Fibroblast of lung (primary cell): ENCODE measurements around the gene CACNG4. TPM values are rescaled to one million over a fixed set of nuclear protein-coding genes. Genes with fewer than 3 reads are reported as not detected.

Source experiments
- DNase-seq, 2 donors: peaks; one replicate each; pipeline versions ENCODE4 v3.0.0 to v3.0.0-alpha.2; 2010; ENCODE audit warnings: low read depth in 2 of 2
- H2AFZ ChIP-seq: 2 replicates; pipeline ENCODE4 v1.5.1; 2012; ENCODE audit warnings: low read length, control low read depth, inconsistent platforms
- H3K27ac ChIP-seq: 2 replicates; pipeline ENCODE4 v1.5.1; 2011; ENCODE audit warnings: low read length, control low read depth; ENCODE audit not compliant: insufficient read depth
- H3K27me3 ChIP-seq: 2 replicates; pipeline ENCODE4 v1.5.1; 2011; ENCODE audit warnings: mild to moderate bottlenecking, low read length; ENCODE audit not compliant: control insufficient read depth, insufficient read depth
- H3K36me3 ChIP-seq: 2 replicates; pipeline ENCODE4 v1.5.1; 2011; ENCODE audit warnings: low read length; ENCODE audit not compliant: control insufficient read depth, insufficient read depth
- H3K4me1 ChIP-seq: 2 replicates; pipeline ENCODE4 v1.5.1; 2011; ENCODE audit warnings: low read length; ENCODE audit not compliant: control insufficient read depth, insufficient read depth; ENCODE audit errors: extremely low read depth
- H3K4me2 ChIP-seq: 2 replicates; pipeline ENCODE4 v1.5.1; 2011; ENCODE audit warnings: low read length, control low read depth; ENCODE audit not compliant: insufficient read depth; ENCODE audit errors: extremely low read depth
- H3K4me3 ChIP-seq, 4 experiments: fragments of 200-600 bp in 1 of 4; sonication (generic) in 1 of 4; replicated peaks in 1 of 4; 2 replicates each; pipeline ENCODE4 v1.5.1; 2011 to 2016; ENCODE audit warnings: low read length in 4 of 4, low read depth in 3 of 4, mild to moderate bottlenecking in 3 of 4, control low read depth in 2 of 4, inconsistent platforms in 1 of 4, mixed read lengths in 1 of 4; ENCODE audit not compliant: insufficient read depth in 1 of 4; ENCODE audit errors: control extremely low read depth in 1 of 4
- H3K79me2 ChIP-seq: 2 replicates; pipeline ENCODE4 v1.5.1; 2012; ENCODE audit warnings: mild to moderate bottlenecking, low read length, inconsistent platforms; ENCODE audit not compliant: control insufficient read depth, insufficient read depth
- H3K9ac ChIP-seq: 2 replicates; pipeline ENCODE4 v1.5.1; 2011; ENCODE audit warnings: mild to moderate bottlenecking, low read length, control low read depth; ENCODE audit not compliant: insufficient read depth
- H3K9me3 ChIP-seq: 2 replicates; pipeline ENCODE4 v1.5.1; 2012; ENCODE audit warnings: low read depth, low read length; ENCODE audit not compliant: control insufficient read depth, insufficient read depth
- H4K20me1 ChIP-seq: 2 replicates; pipeline ENCODE4 v1.5.1; 2011; ENCODE audit warnings: low read length; ENCODE audit not compliant: control insufficient read depth, insufficient read depth; ENCODE audit errors: extremely low read depth
- EZH2 ChIP-seq: IDR thresholded peaks from 2 replicates; pipeline ENCODE4 v1.5.1; 2012; ENCODE audit warnings: low read length, control low read depth, mild to moderate bottlenecking; ENCODE audit errors: missing control alignments
- polyA plus RNA-seq, 2 donors: library from polyadenylated mRNA; depleted of rRNA in 1 of 2; stranded (reverse) in 1 of 2; unstranded in 1 of 2; fragments of >200 nt; gene quantifications; 2 replicates each; pipeline ENCODE4 v1.2.1, GENCODE V29; 2011 to 2012; ENCODE audit warnings: missing spikeins in 1 of 2
- total RNA-seq: library from RNA; depleted of rRNA; stranded (reverse); fragments of >200 nt; gene quantifications from 2 replicates; pipeline ENCODE4 v1.2.1, GENCODE V29; 2014
- TF ChIP-seq, protein P1 (sequence below), 2 donors: IDR thresholded peaks in 1 of 2; conservative IDR thresholded peaks in 1 of 2; 1 replicate in 1 of 2; 2 replicates in 1 of 2; pipeline ENCODE4 v1.5.1; 2011 to 2012; ENCODE audit warnings: low read length in 2 of 2, control low read depth in 1 of 2, inconsistent platforms in 1 of 2, low read depth in 1 of 2, mild to moderate bottlenecking in 1 of 2

The CACNG4 gene
- total and polyA plus RNA-seq, 2 donors (not counting 1 experiment from before 2014, with no cell fraction given), result not detected

DNA sequence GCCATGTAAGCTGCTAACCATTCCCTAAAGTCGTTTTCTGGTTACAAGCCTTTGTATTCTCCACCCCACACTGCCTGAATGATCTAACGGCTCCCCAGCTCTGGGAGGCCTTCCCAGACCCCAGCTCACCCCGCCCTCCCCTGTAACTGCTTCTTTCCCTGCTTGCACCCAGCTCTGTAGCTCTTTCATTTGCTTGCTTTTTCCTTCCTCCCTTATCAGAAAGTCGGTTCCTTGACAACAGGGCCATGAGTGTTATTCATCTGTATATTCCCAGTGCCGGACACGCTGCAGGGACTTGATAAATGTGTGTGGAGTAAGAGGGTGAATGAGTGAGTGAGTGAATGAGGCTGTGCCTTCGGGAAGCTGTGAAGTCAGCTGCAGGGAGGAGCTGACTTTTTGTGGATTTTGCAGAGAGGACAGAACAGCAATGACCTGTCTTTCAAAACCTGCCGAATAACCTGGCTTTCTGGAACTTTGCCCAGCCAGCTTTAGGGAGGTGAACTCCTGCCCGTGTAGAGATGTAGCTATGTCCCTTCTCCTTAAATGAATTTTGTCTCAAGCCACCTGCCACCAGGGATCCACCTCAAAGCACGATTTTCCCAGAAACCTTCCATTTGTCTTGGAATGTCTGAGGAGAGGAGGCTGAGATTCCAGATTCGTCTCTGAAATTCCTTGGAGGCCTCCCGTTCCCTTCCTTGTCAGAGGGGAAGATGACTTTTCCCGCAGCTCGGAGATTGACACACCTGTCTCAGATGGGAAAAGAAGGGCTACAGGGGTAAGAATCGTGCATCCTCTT, 20.0 kb upstream of the CACNG4 start:
- H3K36me3 ChIP-seq, result no peaks in the 10 kb centered on the region
- H3K27ac ChIP-seq, result no peak overlapping the region
- no peaks in the 10 kb centered on the region for H4K20me1 ChIP-seq
- H3K4me2 ChIP-seq, result no peak overlapping the region
- DNase-seq, result peak; percentile 14 to 66
- peak; percentile 8 for TF ChIP-seq EZH2
- TF ChIP-seq, protein P1, sequence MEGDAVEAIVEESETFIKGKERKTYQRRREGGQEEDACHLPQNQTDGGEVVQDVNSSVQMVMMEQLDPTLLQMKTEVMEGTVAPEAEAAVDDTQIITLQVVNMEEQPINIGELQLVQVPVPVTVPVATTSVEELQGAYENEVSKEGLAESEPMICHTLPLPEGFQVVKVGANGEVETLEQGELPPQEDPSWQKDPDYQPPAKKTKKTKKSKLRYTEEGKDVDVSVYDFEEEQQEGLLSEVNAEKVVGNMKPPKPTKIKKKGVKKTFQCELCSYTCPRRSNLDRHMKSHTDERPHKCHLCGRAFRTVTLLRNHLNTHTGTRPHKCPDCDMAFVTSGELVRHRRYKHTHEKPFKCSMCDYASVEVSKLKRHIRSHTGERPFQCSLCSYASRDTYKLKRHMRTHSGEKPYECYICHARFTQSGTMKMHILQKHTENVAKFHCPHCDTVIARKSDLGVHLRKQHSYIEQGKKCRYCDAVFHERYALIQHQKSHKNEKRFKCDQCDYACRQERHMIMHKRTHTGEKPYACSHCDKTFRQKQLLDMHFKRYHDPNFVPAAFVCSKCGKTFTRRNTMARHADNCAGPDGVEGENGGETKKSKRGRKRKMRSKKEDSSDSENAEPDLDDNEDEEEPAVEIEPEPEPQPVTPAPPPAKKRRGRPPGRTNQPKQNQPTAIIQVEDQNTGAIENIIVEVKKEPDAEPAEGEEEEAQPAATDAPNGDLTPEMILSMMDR (conservative IDR thresholded peaks at IDR 0.05 in 1 of 2, IDR thresholded peaks at IDR 0.05 in 1 of 2; ENCODE audit: low read depth in 1 of 2, low read length in 2 of 2), result no peak
- peaks cover 28% of the 10 kb centered on the region for H3K27me3 ChIP-seq
- H3K4me1 ChIP-seq, result no peaks in the 10 kb centered on the region
- H3K9me3 ChIP-seq, result no peaks in the 10 kb centered on the region
- no peak overlapping the region for H3K9ac ChIP-seq
- no peak overlapping the region for H3K4me3 ChIP-seq
- H2AFZ ChIP-seq, result no peak overlapping the region
- H3K79me2 ChIP-seq, result no peaks in the 10 kb centered on the region

DNA sequence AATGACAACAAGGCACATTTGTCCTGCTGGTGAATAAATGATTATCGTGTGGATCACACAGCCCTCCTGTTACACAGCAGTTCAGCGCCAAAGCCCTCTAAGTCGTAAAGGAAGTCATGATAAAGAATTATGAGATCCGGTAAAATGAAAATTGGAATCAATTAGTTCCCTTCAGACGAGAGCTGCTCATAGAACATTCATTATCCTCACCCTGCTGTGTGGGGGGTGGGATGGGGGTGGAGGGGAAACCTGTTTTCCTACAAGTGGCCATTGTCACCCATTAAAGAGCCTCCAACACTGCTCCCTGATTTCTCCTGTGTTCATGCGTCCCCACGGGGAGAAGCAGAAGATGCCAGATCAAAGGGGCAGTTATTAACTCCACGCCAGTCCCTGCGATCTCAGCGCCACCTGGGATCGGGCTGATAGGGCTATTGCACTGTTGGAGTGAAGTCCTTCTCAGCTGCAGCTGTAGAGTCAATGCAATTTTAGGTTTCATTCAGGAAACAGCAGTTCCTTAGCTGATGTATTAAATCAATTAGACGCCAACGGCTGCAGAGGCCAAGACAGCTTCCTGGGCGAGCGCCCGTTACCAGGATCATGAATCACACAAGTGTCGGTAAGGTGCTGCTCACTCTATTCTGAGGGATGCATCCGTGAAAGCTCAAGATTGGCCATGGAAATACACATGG, 19.2 kb upstream of the CACNG4 start:
- Histone ChIP-seq H3K4me3 (no peak overlapping the region), H3K27me3 (peaks cover 30% of the 10 kb centered on the region), H2AFZ (no peak overlapping the region), H3K4me2 (no peak overlapping the region), H3K36me3 (no peaks in the 10 kb centered on the region), H4K20me1 (no peaks in the 10 kb centered on the region), H3K9me3 (no peaks in the 10 kb centered on the region), H3K27ac (no peak overlapping the region), H3K9ac (no peak overlapping the region), H3K79me2 (no peaks in the 10 kb centered on the region), H3K4me1 (no peaks in the 10 kb centered on the region)
- TF ChIP-seq EZH2, result no peak
- TF ChIP-seq, protein P1 (conservative IDR thresholded peaks at IDR 0.05 in 1 of 2, IDR thresholded peaks at IDR 0.05 in 1 of 2; ENCODE audit: low read depth in 1 of 2, low read length in 2 of 2), result no peak
- peak; percentile 11 to 76 for DNase-seq

DNA sequence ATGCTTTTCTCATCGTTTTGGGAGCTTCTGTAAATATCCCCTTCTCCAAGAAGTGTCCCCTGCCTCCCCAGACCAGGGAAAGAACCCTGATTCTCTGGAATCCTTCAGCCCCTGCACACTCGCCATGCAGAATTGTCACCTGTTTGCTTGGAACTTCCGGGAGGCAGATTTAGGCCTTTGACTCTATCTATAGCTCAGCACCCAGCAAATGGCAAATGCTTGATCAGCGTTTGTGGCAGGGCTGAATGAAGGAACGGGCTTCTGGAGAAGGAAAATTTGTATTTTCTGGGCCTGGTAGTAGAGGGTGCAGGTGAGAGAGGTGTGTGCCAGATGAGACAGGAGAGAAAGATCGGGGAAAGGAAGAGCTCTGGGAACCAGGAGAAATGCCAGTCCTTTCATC, 18.3 kb upstream of the CACNG4 start:
- Histone ChIP-seq H2AFZ (no peak overlapping the region), H3K9ac (no peak overlapping the region), H3K4me3 (no peak overlapping the region), H3K9me3 (no peaks in the 10 kb centered on the region), H3K27ac (no peak overlapping the region), H3K27me3 (peaks cover 22% of the 10 kb centered on the region), H3K36me3 (no peaks in the 10 kb centered on the region), H4K20me1 (no peaks in the 10 kb centered on the region), H3K4me2 (no peak overlapping the region), H3K79me2 (no peaks in the 10 kb centered on the region), H3K4me1 (no peaks in the 10 kb centered on the region)
- no peak for TF ChIP-seq EZH2
- TF ChIP-seq, protein P1 (conservative IDR thresholded peaks at IDR 0.05 in 1 of 2, IDR thresholded peaks at IDR 0.05 in 1 of 2; ENCODE audit: low read depth in 1 of 2, low read length in 2 of 2), result no peak
- DNase-seq, result no peak
